NCI-H187 treated with DMSO at 0.1 percent for 48 hours (cell line): ENCODE measurements around the gene HDAC7.
"Not testable (repeated sequence)": the region's sequence is repeated elsewhere in the genome, so short reads cannot be mapped to it uniquely, and the experiment has no call there.

Experiments used
- DNase-seq: peaks from one replicate; lab custom pipeline; 2025; lab: John Stamatoyannopoulos, UW

The HDAC7 gene

DNA sequence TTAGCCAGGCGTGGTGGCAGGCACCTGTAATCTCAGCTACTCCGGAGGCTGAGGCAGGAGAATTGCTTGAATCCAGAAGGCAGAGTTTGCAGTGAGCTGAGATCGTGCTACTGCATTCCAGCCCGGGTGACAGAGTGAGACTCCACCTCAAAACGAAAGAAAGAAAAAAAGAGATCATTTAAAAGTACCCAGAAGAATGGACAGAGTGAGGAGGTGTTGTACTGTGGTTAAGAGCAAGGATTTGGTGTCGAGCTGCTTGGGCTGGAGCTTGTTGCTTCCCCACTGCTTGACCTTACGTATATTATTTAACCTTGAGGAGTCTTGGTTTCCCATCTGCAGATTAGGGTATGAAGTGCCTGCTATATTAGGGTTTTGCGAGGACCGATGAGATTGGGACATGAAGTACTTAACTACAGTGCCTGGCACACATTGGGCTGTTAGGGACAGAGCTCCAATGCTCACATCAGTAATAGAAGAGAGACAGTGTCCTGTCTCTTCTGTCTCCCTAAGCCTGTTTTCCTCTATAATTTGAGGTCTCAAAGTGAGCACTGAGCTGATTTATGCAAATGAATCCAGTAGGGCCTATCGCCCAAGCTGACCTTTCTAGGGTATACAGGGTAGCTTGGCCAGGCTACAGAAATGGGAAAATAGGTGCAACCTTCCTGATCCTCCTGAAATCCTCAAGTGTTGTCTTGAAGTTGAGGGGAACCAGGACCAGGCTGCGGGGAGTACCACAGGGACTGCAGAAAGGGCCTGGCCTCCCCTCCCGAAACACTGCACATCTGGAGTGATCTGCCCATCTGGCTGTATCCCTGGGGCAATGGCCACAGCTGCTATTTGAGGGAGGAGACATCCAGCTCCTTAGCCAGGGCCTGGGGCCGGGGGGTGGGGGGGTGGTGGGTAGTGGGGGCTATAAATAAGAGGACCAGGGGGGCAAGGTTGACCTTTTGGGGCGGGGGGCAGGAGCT is 8.6 kb upstream of the HDAC7 start:
- no peak for DNase-seq

DNA sequence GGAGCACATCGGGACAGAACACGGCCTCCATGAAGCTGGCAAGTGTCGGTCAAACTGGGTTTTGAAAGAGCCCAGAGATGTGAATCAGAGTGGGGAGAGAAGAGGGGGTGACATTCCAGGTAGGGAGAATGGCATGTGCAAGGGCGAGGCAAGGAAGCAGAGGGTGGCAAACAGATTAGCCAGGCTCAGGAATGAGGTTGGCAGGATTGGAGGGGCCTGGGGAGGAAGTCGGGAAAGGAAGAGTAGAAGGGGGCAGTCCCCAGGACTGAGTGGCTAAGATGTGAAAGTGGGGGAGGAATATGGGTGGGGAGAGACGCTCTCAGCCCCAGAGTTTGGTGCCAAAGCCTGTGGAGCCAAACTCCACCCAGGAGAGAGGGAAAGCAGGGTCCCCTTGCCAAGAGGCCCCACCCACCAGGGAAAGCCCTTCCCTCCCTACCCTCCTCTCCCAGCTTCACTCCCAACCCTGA is 5.5 kb upstream of the HDAC7 start:
- DNase-seq: no peak

- DNase-seq: no peak
Observed at GRCh38 chr12:47824635-47825034, 4.9 kb upstream of the HDAC7 start.

DNA sequence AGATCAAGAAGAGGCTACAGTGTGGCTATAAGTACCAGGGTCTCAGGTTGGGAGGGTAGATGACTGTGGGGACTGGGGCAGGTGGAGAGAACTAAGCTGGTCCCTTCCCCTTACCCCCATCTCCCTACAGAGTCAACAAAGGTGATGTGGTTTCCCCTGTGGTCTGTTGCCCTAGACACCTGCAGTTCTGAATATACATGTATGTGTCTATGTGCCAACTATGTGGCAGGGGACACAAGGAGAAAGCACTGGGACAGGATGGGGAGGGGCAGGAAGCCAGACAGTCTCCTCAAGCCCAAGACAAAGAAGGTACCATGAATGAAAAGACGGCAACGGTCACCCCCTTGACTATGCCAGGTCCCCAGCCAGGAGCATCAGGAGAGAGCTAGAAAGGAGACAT is 4.5 kb upstream of the HDAC7 start:
- DNase-seq: no peak

GRCh38 chr12:47823422-47824086 is 3.9 kb upstream of the HDAC7 start:
- no peak for DNase-seq

DNA sequence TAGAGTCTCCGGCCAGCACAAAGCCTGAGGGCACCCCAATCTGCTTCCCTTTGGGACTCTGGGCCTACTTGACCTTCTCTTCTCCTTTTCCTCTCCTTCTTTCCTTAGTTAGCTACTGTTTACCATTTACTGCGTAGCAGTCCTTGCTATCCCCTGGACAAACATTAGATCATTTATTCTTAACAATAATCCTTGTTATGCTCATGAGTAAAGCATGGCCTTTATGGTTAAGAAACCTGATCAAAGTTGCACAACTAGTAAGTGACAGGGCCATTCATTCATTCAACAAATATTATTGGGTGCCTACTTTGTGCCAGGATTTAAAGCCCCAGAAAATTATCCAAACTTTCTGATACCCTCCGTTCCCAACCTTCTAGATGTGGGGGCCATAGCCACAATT is 3.2 kb upstream of the HDAC7 start:
- DNase-seq: no peak

GRCh38 chr12:47822401-47822800 is 2.7 kb upstream of the HDAC7 start:
- no peak for DNase-seq

GRCh38 chr12:47821346-47821706 is 1.6 kb upstream of the HDAC7 start:
- no peak for DNase-seq

DNA sequence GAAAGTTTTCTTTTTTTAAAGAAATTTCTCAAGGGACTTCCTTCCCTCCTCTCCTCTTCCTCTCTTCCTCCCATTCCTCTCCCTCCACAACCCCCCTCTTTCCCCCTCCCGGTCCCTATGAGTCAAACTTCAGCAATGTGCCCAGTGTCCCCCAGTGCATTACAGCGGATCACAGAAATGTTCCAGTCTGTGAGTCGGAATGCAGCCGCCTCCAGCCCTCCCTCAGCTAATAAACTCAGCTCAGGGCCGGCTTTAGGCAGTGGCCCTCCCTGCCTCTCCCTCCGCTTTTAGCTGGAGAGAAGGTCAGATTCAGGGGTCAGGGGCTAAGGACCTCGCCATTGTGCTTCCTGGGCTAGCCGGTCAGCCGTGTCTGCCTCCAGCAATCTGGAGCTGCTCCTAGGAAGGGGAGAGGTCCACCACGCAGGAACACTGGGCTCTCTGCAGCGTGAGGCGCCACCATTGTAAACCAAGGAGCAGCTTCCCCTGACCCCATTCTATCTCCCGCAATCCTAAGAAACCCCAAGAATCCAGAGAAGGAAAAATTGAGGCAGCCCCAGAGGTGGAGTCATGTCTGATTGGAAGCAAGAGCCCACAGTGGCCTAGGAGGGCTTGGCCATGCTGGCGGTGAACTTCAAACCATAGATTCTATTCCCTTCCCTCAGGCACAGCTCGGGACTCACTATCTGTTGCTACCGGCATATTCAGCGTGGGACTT is 1.1 kb upstream of the HDAC7 start:
- DNase-seq: no peak

DNA sequence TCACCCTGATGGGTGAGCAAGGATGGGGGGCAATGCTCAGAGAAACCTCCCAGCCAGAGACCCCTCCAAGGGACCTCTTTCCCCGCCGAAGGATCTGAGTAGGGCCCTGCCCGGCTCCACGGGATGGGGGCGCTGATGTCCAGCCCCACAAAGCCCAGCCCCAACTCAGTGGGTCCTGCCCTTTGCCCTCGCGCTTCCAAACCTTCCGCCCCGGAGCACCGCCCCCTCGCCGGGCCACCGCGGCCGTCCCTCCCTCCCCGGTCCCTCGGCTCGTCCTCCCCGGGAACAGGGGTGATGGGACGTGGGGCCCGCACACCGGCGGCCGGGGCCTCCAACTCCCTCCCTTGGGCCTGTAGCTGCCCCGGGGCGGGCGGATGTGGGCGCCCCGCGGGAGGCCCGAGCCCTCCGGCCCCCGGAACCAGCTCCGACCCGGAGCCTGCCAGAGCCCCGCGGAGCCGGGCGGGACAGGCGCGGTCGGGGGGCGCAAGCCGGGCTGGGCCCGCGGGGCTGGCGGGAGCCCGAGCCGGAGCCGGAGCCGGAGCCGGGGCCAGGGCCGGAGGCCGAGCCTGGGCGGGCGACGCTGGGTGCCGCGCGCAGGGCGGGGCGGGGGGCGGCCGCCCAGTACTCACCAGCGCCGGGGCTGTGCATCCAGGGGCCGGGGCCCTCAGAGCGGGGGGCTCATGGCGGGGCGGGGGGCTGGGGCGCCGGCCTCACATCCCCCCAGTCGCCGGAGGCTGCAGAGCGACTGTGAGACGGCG is 386 bp downstream of the HDAC7 start:
- DNase-seq: no peak

DNA sequence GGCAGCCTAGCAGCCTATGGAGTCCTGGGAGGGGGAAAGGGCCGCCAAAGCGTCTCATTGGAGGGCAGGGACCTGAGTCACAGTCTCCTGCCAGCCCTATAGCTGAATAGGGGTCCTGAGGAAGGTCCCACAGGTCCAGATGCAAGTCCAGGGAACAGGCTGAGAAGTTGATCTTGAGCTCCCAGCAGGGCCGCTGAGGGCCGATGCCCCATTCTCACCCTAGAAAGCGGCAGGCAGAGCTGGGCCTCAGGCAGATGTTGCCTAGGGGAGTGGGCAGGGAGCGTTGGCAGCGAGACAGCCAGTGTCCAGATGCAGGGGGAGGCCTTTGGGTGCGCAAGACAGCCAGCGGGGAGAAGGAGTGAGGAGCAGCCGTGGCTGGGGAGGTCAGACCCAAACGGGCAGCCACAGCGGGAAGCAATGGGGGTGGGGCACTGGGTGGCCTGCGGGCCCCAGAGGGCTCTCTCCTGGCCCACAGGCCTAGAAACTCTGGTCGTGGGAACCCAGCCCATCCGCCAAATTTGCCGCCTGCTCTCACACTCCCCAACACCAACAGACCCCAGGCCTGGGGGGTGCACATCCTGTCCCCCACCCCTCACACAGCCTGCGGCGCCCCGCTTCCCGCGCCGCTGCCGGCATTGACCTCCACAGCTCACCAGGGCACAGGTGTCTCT is 1.1 kb downstream of the HDAC7 start:
- DNase-seq: no peak

GRCh38 chr12:47818007-47818376 is 1.7 kb downstream of the HDAC7 start:
- no peak for DNase-seq

- no peak for DNase-seq
Observed at GRCh38 chr12:47817272-47818006, 2.3 kb downstream of the HDAC7 start.

DNA sequence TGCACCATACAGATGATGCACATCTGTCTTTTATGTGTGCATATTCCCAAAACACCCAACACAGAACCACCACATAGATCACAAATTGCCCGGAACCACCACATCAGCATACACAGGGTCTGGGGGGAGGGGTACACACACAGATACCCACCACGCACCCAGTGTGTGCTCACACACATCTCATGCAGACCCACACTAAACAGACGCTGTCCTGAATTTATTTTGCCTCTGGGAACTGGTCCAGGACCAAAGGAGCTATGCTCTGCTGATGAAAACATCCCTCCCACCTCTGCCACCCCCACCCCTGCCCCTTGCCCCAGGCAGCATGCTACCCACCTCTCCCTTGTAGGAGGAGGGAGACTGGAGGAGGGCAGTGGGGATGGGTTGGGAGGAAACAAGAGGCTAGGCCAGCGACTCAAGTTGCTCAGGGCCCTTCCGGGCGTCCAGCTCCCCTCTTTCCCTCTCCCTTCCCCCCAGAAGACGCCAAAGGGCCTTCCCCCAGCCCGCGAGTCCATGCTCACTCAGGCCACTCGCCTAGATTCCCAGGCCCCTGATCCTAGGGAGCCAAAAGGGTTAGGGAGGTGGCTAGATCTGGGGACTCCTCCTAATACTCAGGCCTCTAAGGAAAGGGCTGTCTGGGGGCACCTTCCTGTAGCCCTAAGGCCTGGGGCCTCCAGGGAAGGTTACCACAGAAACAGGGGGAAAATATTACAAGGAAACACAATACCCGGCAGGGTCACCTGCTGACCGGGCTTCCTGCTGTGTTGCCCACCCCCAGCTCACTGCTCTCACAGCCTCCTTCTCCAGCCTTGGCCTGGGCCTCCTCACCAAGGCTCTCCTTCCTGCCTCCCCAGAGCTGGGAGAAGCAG is 3.1 kb downstream of the HDAC7 start:
- DNase-seq: no peak

GRCh38 chr12:47815447-47815846 is 4.3 kb downstream of the HDAC7 start:
- not testable (repeated sequence) for DNase-seq

DNA sequence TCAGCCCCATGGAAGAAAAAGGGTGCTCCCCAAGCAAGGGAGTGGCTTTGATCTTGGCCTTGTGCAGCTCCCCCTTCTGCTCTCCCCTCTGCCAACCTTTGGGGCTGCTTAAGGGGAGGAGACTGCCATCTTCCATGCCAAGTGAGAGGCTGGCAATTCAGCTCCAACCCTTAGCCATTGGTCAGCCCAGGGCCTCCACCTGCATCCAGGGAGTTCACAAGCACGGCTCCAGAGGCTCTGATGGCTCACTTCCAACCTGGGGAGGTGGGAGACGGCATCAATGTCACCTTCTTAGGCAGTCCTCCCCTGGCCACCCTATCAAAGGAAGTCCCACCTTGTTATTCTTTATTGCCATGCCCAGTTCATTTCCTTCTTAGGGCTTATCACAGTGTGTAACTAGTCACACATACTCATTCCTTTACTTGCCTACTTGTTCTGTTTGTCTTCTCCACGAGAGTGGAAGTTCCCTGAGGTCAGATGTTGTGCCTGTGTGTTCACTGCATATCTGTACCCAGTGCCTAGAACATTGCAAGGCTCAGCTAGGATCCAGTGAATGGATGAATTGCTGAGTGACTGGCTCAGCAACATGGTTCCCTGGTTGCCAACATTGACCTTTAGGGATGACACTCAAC is 5.0 kb downstream of the HDAC7 start:
- DNase-seq: no peak

GRCh38 chr12:47813511-47814196 is 6.0 kb downstream of the HDAC7 start:
- DNase-seq: no peak

- no peak for DNase-seq
Observed at GRCh38 chr12:47812797-47813510, 6.7 kb downstream of the HDAC7 start.
